Measurements from ENCODE around the gene LRBA. TPM values are rescaled to one million over a fixed set of nuclear protein-coding genes. Genes with fewer than 3 reads are reported as not detected.
A peak's percentile ranks its signal among the peaks of the same experiment; 100 is the strongest.

Gene LRBA
- total and polyA plus RNA-seq, 5 donors from 2014 or later = 23.0 to 95.3 (median 25.4) TPM

DNA sequence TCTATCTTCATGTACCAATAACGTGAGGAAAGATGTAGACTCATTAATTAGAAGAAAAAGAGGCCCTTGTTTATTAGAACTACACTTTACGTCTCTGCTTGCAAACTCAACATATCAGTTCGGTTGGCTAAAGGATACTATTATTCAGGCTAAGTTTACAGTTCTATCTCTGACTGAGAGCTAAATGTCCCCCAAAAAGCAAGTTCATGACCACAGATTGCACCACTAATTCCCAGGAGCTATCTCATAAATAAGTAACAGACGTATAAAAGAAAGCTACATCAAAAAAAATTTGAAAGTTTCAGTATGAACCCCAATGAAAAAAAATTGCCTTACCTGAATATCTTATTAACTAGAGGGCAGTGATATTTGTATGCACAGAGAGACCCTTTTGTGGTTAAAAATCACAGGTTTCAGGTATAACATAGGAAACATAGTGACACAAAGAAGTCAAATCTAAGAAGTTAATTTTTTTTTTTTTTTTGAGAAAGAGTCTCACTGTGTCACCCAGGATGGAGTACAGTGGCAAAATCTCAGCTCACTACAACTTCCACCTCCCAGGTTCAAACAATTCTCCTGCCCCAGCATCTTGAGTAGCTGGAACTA, 304.2 kb downstream of the LRBA start:
- peaks cover 4 to 18% (median 16%) of the 10 kb centered on the region in 4 donors for H3K4me1 Mint-ChIP-seq
- ATAC-seq (ENCODE audit: low read depth in 2 of 2) (no peak), DNase-seq (no peak)
- H3K9me3 Mint-ChIP-seq = peaks cover 0 to 5% (median 0%) of the 10 kb centered on the region in 7 donors
- peaks cover 15% of the 10 kb centered on the region for H3K36me3 Mint-ChIP-seq
- H3K27ac Mint-ChIP-seq = peak overlapping the region in 1 of 3 donors; percentile 9
- Histone ChIP-seq H3K9me3 (ENCODE audit: control insufficient read depth in 2 of 2, low read length in 2 of 2) (no peaks in the 10 kb centered on the region), H3K36me3 (ENCODE audit: control insufficient read depth, insufficient read depth, low read length) (no peaks in the 10 kb centered on the region), H3K4me1 (ENCODE audit: control insufficient read depth, insufficient read depth, low read length, poor library complexity, severe bottlenecking) (no peaks in the 10 kb centered on the region), H3K27ac (ENCODE audit: insufficient read depth, low read length, poor library complexity, severe bottlenecking) (no peak overlapping the region), H3K4me3 (ENCODE audit: low read depth, low read length) (no peak overlapping the region), H3K27me3 (ENCODE audit: control insufficient read depth, insufficient read depth, low read length) (no peaks in the 10 kb centered on the region)
- no peaks in the 10 kb centered on the region for H3K27me3 Mint-ChIP-seq
- no peak overlapping the region for H3K4me3 Mint-ChIP-seq

DNA sequence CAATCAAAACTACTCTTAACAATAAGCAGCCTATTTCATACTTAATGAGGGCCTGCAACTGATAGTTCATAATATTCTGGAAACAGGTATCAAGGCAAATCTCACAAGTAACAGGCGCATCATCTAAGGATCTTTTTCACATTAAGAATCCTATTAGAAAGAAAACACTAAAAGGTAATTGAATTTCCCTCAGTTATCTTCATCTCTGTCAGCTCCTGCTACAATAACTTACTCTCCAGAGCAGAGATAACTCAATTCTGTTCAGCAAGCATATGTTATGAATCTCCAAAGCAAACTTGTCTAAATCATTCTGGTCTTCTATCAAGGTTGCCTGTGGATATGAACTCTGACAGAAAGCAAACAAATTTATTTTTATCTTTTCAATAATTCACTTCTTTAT, 307.1 kb downstream of the LRBA start:
- no peaks in the 10 kb centered on the region for H3K36me3 ChIP-seq (ENCODE audit: control insufficient read depth, insufficient read depth, low read length)
- ATAC-seq (ENCODE audit: low read depth in 2 of 2) (no peak), DNase-seq (no peak)
- Mint-ChIP-seq H3K4me3 (no peak overlapping the region), H3K9me3 (peaks cover 0 to 5% (median 0%) of the 10 kb centered on the region in 7 donors), H3K4me1 (peaks cover 4 to 15% (median 10%) of the 10 kb centered on the region in 4 donors), H3K27me3 (no peaks in the 10 kb centered on the region), H3K27ac (no peak overlapping the region), H3K36me3 (peaks cover 12% of the 10 kb centered on the region)
- no peak overlapping the region for H3K4me3 ChIP-seq (ENCODE audit: low read depth, low read length)
- no peaks in the 10 kb centered on the region for H3K9me3 ChIP-seq (ENCODE audit: control insufficient read depth in 2 of 2, low read length in 2 of 2)
- H3K4me1 ChIP-seq (ENCODE audit: control insufficient read depth, insufficient read depth, low read length, poor library complexity, severe bottlenecking) = no peaks in the 10 kb centered on the region
- H3K27ac ChIP-seq (ENCODE audit: insufficient read depth, low read length, poor library complexity, severe bottlenecking) = no peak overlapping the region
- no peaks in the 10 kb centered on the region for H3K27me3 ChIP-seq (ENCODE audit: control insufficient read depth, insufficient read depth, low read length)

DNA sequence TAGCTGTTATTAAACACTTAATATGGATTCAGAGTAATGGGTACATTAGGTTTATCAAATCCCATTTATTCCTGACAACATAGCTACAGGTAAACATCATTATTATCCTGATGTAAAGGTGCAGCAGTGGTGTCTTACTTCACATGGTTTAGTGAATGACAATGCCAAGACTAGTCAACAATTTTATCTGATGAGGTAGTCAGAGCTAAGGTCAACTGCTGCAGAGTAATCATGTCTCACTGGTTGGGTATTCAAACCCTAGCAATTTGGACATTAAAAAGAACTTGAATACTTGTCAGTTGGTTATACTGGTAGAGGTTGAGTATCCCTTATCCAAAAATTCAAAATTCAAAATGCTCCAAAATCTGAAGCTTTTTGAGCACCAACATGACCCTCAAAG, 315.5 kb downstream of the LRBA start:
- ATAC-seq (ENCODE audit: low read depth in 2 of 2) (no peak), DNase-seq (no peak)
- Histone ChIP-seq H3K27ac (ENCODE audit: insufficient read depth, low read length, poor library complexity, severe bottlenecking) (no peak overlapping the region), H3K36me3 (ENCODE audit: control insufficient read depth, insufficient read depth, low read length) (no peaks in the 10 kb centered on the region), H3K27me3 (ENCODE audit: control insufficient read depth, insufficient read depth, low read length) (no peaks in the 10 kb centered on the region), H3K4me1 (ENCODE audit: control insufficient read depth, insufficient read depth, low read length, poor library complexity, severe bottlenecking) (no peaks in the 10 kb centered on the region), H3K9me3 (ENCODE audit: control insufficient read depth in 2 of 2, low read length in 2 of 2) (no peaks in the 10 kb centered on the region), H3K4me3 (ENCODE audit: low read depth, low read length) (no peak overlapping the region)
- Mint-ChIP-seq H3K27me3 (no peaks in the 10 kb centered on the region), H3K4me3 (no peak overlapping the region), H3K4me1 (peaks cover 0 to 11% (median 7%) of the 10 kb centered on the region in 4 donors), H3K9me3 (peaks cover 0 to under 1% (median 0%) of the 10 kb centered on the region in 7 donors), H3K27ac (no peak overlapping the region), H3K36me3 (peaks cover 5% of the 10 kb centered on the region)

DNA sequence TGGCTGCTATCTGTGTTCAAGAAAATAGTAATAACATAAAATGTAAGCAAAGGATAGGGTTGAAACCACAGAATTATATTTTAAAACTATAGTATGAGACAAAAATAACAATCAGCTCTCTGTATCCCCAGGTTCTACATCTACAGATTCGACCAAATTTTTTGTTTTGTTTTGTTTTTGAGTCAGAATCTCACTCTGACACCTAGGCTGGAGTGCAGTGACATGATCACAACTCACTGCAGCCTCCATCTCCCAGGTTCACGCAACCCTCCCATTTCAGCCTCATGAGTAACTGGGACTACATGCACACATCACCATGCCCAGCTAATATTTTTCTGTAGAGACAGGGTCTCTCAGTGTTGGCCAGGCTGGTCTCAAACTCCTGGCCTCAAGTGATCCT, 319.9 kb downstream of the LRBA start:
- ATAC-seq (ENCODE audit: low read depth in 2 of 2) = no peak
- H3K4me3 Mint-ChIP-seq = no peak overlapping the region
- no peak for DNase-seq

DNA sequence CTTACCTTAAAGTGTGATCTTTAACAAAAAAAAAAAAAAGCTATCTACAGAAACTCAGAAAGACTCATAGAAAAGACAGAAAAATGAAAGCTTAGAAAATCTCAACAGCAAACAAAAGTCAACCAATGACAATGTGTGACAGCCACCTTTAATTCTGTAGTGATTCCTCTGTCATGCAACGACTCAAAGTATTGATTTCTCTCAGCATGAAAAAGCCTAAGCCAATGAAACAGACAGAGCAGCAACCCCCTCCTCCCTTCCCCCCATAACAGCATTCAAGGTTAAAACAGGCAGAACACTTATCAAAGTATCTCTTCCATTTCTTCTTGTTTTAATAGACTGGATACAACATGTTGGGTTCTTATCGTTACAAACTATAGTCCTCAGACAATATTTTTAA, 320.6 kb downstream of the LRBA start:
- no peak for DNase-seq
- H3K4me3 ChIP-seq (ENCODE audit: low read depth, low read length) = no peak overlapping the region
- no peak overlapping the region for H3K4me3 Mint-ChIP-seq
- peaks cover 2% of the 10 kb centered on the region for H3K36me3 ChIP-seq (ENCODE audit: control insufficient read depth, insufficient read depth, low read length)
- no peak for ATAC-seq (ENCODE audit: low read depth in 2 of 2)
- peaks cover 0 to 3% (median 0%) of the 10 kb centered on the region in 7 donors for H3K9me3 Mint-ChIP-seq
- peaks cover 0 to 14% (median 5%) of the 10 kb centered on the region in 4 donors for H3K4me1 Mint-ChIP-seq
- no peaks in the 10 kb centered on the region for H3K27me3 ChIP-seq (ENCODE audit: control insufficient read depth, insufficient read depth, low read length)
- H3K4me1 ChIP-seq (ENCODE audit: control insufficient read depth, insufficient read depth, low read length, poor library complexity, severe bottlenecking) = no peaks in the 10 kb centered on the region
- peak overlapping the region in 1 of 3 donors; percentile 33 for H3K27ac Mint-ChIP-seq
- H3K27me3 Mint-ChIP-seq = no peaks in the 10 kb centered on the region
- H3K36me3 Mint-ChIP-seq = peaks cover 11% of the 10 kb centered on the region
- no peak overlapping the region for H3K27ac ChIP-seq (ENCODE audit: insufficient read depth, low read length, poor library complexity, severe bottlenecking)
- H3K9me3 ChIP-seq (ENCODE audit: control insufficient read depth in 2 of 2, low read length in 2 of 2) = no peaks in the 10 kb centered on the region

More for the DNA sequence above, 319.9 kb downstream of the LRBA start:
- H3K27ac ChIP-seq (ENCODE audit: insufficient read depth, low read length, poor library complexity, severe bottlenecking) = no peak overlapping the region
- Mint-ChIP-seq H3K4me1 (peaks cover 0 to 14% (median 5%) of the 10 kb centered on the region in 4 donors), H3K27me3 (no peaks in the 10 kb centered on the region), H3K27ac (no peak overlapping the region), H3K36me3 (peaks cover 8% of the 10 kb centered on the region), H3K9me3 (peaks cover 0 to 3% (median 0%) of the 10 kb centered on the region in 7 donors)
- H3K4me1 ChIP-seq (ENCODE audit: control insufficient read depth, insufficient read depth, low read length, poor library complexity, severe bottlenecking) = no peaks in the 10 kb centered on the region
- H3K4me3 ChIP-seq (ENCODE audit: low read depth, low read length) = no peak overlapping the region
- H3K27me3 ChIP-seq (ENCODE audit: control insufficient read depth, insufficient read depth, low read length) = no peaks in the 10 kb centered on the region
- no peaks in the 10 kb centered on the region for H3K9me3 ChIP-seq (ENCODE audit: control insufficient read depth in 2 of 2, low read length in 2 of 2)
- peaks cover 1% of the 10 kb centered on the region for H3K36me3 ChIP-seq (ENCODE audit: control insufficient read depth, insufficient read depth, low read length)

DNA sequence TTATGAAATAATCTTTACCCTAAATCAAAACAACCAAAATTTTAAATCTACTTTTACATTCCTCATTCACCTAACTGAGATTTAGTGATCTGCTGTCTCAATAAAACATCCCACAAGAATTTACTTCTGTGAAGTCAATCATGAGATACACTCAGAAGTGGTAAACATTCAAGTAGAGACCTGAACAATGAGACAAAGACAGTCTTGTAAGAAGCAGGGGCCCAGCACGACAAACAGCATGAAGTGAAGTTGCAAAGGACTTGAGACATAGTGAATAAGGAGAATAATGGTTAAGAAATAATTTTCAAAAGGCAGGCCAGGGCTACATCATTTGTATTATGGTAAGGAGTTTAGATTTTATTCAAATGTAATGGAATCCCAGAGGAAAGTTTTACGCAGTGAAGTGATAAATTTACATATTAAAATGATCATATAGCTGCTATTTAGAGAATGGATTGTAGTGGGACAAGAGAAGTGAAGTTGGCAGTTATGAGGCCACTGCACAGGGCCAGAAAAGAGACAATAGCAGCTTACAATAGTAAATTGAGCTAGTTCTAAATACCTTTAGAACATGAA, 331.2 kb downstream of the LRBA start:
- DNase-seq = no peak
- Histone ChIP-seq H3K9me3 (ENCODE audit: control insufficient read depth in 2 of 2, low read length in 2 of 2) (no peaks in the 10 kb centered on the region), H3K27me3 (ENCODE audit: control insufficient read depth, insufficient read depth, low read length) (no peaks in the 10 kb centered on the region), H3K4me3 (ENCODE audit: low read depth, low read length) (no peak overlapping the region), H3K36me3 (ENCODE audit: control insufficient read depth, insufficient read depth, low read length) (peaks cover 16% of the 10 kb centered on the region), H3K27ac (ENCODE audit: insufficient read depth, low read length, poor library complexity, severe bottlenecking) (no peak overlapping the region), H3K4me1 (ENCODE audit: control insufficient read depth, insufficient read depth, low read length, poor library complexity, severe bottlenecking) (no peaks in the 10 kb centered on the region)
- H3K4me3 Mint-ChIP-seq = no peak overlapping the region
- H3K27ac Mint-ChIP-seq = no peak overlapping the region
- no peaks in the 10 kb centered on the region for H3K27me3 Mint-ChIP-seq
- H3K36me3 Mint-ChIP-seq = peaks cover 41% of the 10 kb centered on the region
- peaks cover 0 to 3% (median 0%) of the 10 kb centered on the region in 7 donors for H3K9me3 Mint-ChIP-seq
- H3K4me1 Mint-ChIP-seq = peaks cover 0 to 22% (median 7%) of the 10 kb centered on the region in 4 donors
- no peak for ATAC-seq (ENCODE audit: low read depth in 2 of 2)

DNA sequence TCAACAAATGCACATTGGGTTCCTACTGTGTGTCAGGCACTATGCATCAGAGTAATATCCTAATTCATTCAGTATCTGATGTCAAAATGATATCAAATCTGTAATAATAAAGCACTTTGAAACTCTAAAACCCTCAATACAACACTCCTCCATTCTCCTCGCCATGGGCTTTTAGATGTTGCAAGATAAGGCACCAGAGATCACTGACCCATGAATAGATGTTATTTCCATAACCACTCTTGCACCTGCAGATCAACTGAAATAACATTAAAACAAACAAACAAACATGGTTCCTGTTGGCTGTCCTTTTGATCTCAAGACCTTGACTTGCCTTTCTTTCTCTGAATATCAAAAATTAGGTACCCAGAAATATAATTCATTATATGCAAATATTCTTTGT, 333.0 kb downstream of the LRBA start:
- Mint-ChIP-seq H3K4me3 (no peak overlapping the region), H3K27me3 (no peaks in the 10 kb centered on the region), H3K36me3 (peaks cover 30% of the 10 kb centered on the region), H3K4me1 (peaks cover 0 to 18% (median 8%) of the 10 kb centered on the region in 4 donors), H3K27ac (no peak overlapping the region), H3K9me3 (peaks cover 0 to 3% (median 0%) of the 10 kb centered on the region in 7 donors)
- Histone ChIP-seq H3K27me3 (ENCODE audit: control insufficient read depth, insufficient read depth, low read length) (no peaks in the 10 kb centered on the region), H3K27ac (ENCODE audit: insufficient read depth, low read length, poor library complexity, severe bottlenecking) (no peak overlapping the region), H3K36me3 (ENCODE audit: control insufficient read depth, insufficient read depth, low read length) (peaks cover 16% of the 10 kb centered on the region), H3K4me3 (ENCODE audit: low read depth, low read length) (no peak overlapping the region), H3K9me3 (ENCODE audit: control insufficient read depth in 2 of 2, low read length in 2 of 2) (no peaks in the 10 kb centered on the region), H3K4me1 (ENCODE audit: control insufficient read depth, insufficient read depth, low read length, poor library complexity, severe bottlenecking) (no peaks in the 10 kb centered on the region)
- ATAC-seq (ENCODE audit: low read depth in 2 of 2) (no peak), DNase-seq (no peak)

DNA sequence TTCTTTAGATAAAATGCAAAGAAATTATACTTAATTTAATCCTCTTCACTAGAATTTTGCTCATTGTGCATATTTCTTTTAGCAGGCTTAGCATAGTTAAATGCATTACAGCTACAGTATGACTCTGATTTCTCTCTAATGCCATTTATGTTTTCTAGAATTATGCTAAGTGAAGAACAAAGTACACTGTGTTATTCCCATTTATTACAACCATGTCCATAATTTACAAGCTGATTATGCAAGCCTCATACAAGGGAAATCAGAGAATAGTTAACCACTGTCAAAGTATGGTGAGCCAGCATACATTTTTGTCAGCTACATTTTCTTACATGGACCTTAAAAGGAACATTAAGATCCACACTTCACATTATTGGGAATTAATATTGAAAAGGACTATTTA, 334.0 kb downstream of the LRBA start:
- H3K4me1 Mint-ChIP-seq = peaks cover 0 to 23% (median 10%) of the 10 kb centered on the region in 4 donors
- H3K27me3 ChIP-seq (ENCODE audit: control insufficient read depth, insufficient read depth, low read length) = no peaks in the 10 kb centered on the region

More for the DNA sequence above, 334.0 kb downstream of the LRBA start:
- Histone ChIP-seq H3K27ac (ENCODE audit: insufficient read depth, low read length, poor library complexity, severe bottlenecking) (no peak overlapping the region), H3K36me3 (ENCODE audit: control insufficient read depth, insufficient read depth, low read length) (peaks cover 16% of the 10 kb centered on the region), H3K4me3 (ENCODE audit: low read depth, low read length) (no peak overlapping the region), H3K4me1 (ENCODE audit: control insufficient read depth, insufficient read depth, low read length, poor library complexity, severe bottlenecking) (no peaks in the 10 kb centered on the region), H3K9me3 (ENCODE audit: control insufficient read depth in 2 of 2, low read length in 2 of 2) (no peaks in the 10 kb centered on the region)
- Mint-ChIP-seq H3K27me3 (no peaks in the 10 kb centered on the region), H3K36me3 (peaks cover 30% of the 10 kb centered on the region), H3K9me3 (peaks cover 0 to 3% (median 0%) of the 10 kb centered on the region in 7 donors), H3K27ac (no peak overlapping the region), H3K4me3 (no peak overlapping the region)
- DNase-seq (no peak), ATAC-seq (ENCODE audit: low read depth in 2 of 2) (no peak)

All from CD4-positive, CD25-positive, alpha-beta regulatory T cell (primary cell).